ENCODE measurements around the gene KRT78. TPM values are rescaled to one million over a fixed set of nuclear protein-coding genes. Genes with fewer than 3 reads are reported as not detected.

The KRT78 gene
- total RNA-seq, 1 donor from 2014 or later, result 89.1 TPM

GRCh38 chr12:52851787-52852186 lies 3.0 kb upstream of the KRT78 start:
- no peaks in the 10 kb centered on the region for H3K27me3 ChIP-seq
- intact Hi-C loops (cut with DNase I), result no loop called here
- H3K9me3 ChIP-seq, result no peaks in the 10 kb centered on the region
- TF ChIP-seq, protein P1, sequence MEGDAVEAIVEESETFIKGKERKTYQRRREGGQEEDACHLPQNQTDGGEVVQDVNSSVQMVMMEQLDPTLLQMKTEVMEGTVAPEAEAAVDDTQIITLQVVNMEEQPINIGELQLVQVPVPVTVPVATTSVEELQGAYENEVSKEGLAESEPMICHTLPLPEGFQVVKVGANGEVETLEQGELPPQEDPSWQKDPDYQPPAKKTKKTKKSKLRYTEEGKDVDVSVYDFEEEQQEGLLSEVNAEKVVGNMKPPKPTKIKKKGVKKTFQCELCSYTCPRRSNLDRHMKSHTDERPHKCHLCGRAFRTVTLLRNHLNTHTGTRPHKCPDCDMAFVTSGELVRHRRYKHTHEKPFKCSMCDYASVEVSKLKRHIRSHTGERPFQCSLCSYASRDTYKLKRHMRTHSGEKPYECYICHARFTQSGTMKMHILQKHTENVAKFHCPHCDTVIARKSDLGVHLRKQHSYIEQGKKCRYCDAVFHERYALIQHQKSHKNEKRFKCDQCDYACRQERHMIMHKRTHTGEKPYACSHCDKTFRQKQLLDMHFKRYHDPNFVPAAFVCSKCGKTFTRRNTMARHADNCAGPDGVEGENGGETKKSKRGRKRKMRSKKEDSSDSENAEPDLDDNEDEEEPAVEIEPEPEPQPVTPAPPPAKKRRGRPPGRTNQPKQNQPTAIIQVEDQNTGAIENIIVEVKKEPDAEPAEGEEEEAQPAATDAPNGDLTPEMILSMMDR (IDR thresholded peaks at IDR 0.05), result no peak
- TF ChIP-seq POLR2AphosphoS5 (IDR thresholded peaks at IDR 0.05; ENCODE audit: insufficient read depth in 1 of 2, low read depth in 1 of 2), result no peak
- TF ChIP-seq POLR2A (IDR thresholded peaks at IDR 0.05), result no peak
- H3K4me3 ChIP-seq, result no peak overlapping the region
- DNase-seq (ENCODE audit: extremely low spot score in 2 of 2), result no peak
- H3K4me1 ChIP-seq, result no peaks in the 10 kb centered on the region
- H3K27ac ChIP-seq, result no peak overlapping the region
- no peaks in the 10 kb centered on the region for H3K36me3 ChIP-seq

GRCh38 chr12:52850681-52851080 lies 1.9 kb upstream of the KRT78 start:
- intact Hi-C loops (cut with DNase I), result no loop called here
- Histone ChIP-seq H3K27ac (no peak overlapping the region), H3K4me3 (no peak overlapping the region), H3K36me3 (no peaks in the 10 kb centered on the region), H3K9me3 (no peaks in the 10 kb centered on the region), H3K4me1 (no peaks in the 10 kb centered on the region), H3K27me3 (no peaks in the 10 kb centered on the region)
- DNase-seq (ENCODE audit: extremely low spot score in 2 of 2), result no peak
- TF ChIP-seq POLR2A (IDR thresholded peaks at IDR 0.05) (no peak), POLR2AphosphoS5 (IDR thresholded peaks at IDR 0.05; ENCODE audit: insufficient read depth in 1 of 2, low read depth in 1 of 2) (no peak)
- TF ChIP-seq, protein P1 (IDR thresholded peaks at IDR 0.05), result no peak

DNA sequence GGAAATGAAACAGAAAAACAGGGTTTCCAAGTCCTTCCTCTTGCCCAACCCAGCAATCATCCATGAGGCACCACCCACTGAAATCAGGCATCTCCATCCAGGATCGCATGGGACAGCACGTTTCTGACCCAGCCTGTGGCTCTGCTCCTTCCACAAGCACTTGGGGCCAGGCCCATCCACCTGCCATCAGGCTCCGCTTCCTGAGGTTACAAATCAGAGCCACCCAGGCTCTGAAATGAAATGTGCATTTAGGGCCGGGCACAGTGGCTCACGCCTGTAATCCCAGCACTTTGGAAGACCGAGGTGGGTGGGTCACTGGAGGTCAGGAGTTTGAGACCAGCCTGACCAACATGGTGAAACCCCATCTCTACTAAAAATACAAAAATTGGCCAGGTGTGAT lies 717 bp upstream of the KRT78 start:
- intact Hi-C loops (cut with DNase I), result no loop called here
- no peak for DNase-seq (ENCODE audit: extremely low spot score in 2 of 2)
- Histone ChIP-seq H3K27me3 (no peaks in the 10 kb centered on the region), H3K4me3 (no peak overlapping the region), H3K9me3 (no peaks in the 10 kb centered on the region), H3K4me1 (no peaks in the 10 kb centered on the region), H3K27ac (no peak overlapping the region), H3K36me3 (no peaks in the 10 kb centered on the region)
- TF ChIP-seq POLR2A (IDR thresholded peaks at IDR 0.05) (no peak), POLR2AphosphoS5 (IDR thresholded peaks at IDR 0.05; ENCODE audit: insufficient read depth in 1 of 2, low read depth in 1 of 2) (no peak)
- TF ChIP-seq, protein P1 (IDR thresholded peaks at IDR 0.05), result no peak

GRCh38 chr12:52847335-52848102 lies 1.3 kb downstream of the KRT78 start:
- intact Hi-C loops (cut with DNase I), result no loop called here
- no peak for DNase-seq (ENCODE audit: extremely low spot score in 2 of 2)

More at GRCh38 chr12:52847335-52848102, 1.3 kb downstream of the KRT78 start:
- peak overlapping the region; percentile 10 for H3K27ac ChIP-seq
- peak overlapping the region in 1 of 2 donors; percentile 3 for H3K4me3 ChIP-seq
- H3K36me3 ChIP-seq, result no peaks in the 10 kb centered on the region
- H3K4me1 ChIP-seq, result no peaks in the 10 kb centered on the region
- H3K9me3 ChIP-seq, result no peaks in the 10 kb centered on the region
- TF ChIP-seq, protein P1 (IDR thresholded peaks at IDR 0.05), result no peak
- TF ChIP-seq POLR2AphosphoS5 (IDR thresholded peaks at IDR 0.05; ENCODE audit: insufficient read depth in 1 of 2, low read depth in 1 of 2), result no peak
- no peak for TF ChIP-seq POLR2A (IDR thresholded peaks at IDR 0.05)
- H3K27me3 ChIP-seq, result no peaks in the 10 kb centered on the region

Data from vagina (tissue), 2 donors.